Measurements from ENCODE around the gene TAF3. TPM values are rescaled to one million over a fixed set of nuclear protein-coding genes. Genes with fewer than 3 reads are reported as not detected.
A peak's percentile ranks its signal among the peaks of the same experiment; 100 is the strongest.

The TAF3 gene
- polyA plus RNA-seq, 1 of the 3 experiments (the other 2 are of a cell fraction), result 2.4 TPM

- H3K9me3 ChIP-seq, result no peaks in the 10 kb centered on the region
- peak; percentile 48 for TF ChIP-seq TCF12 (IDR thresholded peaks at IDR 0.05)
- no peak for TF ChIP-seq TEAD4 (IDR thresholded peaks at IDR 0.05; ENCODE audit: borderline replicate concordance, insufficient read depth)
- H3K4me2 ChIP-seq, result no peak overlapping the region
- no peaks in the 10 kb centered on the region for H3K4me1 ChIP-seq (ENCODE audit: control insufficient read depth in 1 of 2, insufficient read depth in 2 of 2, low read depth in 1 of 2, low read length in 1 of 2)
- H3K9ac ChIP-seq, result no peak overlapping the region
- H3K79me2 ChIP-seq (ENCODE audit: insufficient read depth), result peaks cover 67% of the 10 kb centered on the region
- H3F3A ChIP-seq (replicated peaks; ENCODE audit: insufficient read depth), result no peaks in the 10 kb centered on the region
- H3K27ac ChIP-seq (ENCODE audit: low read depth in 2 of 2, low read length in 1 of 2), result no peak overlapping the region; a peak in 1 of 4 replicates
- WGBS (ENCODE audit: low lambda C conversion rate), result 53% methylated on average over 1 of the region's 1 CpG
- H3K4me3 ChIP-seq (ENCODE audit: low read depth in 2 of 2, low read length in 1 of 2), result no peak overlapping the region
- no peaks in the 10 kb centered on the region for H3K9me2 ChIP-seq
- ChIA-PET CTCF (no interaction called here), POLR2A (no interaction called here)
- DNase-seq, result no peak
- no peaks in the 10 kb centered on the region for H3K27me3 ChIP-seq (ENCODE audit: insufficient read depth)
- H4K20me1 ChIP-seq (ENCODE audit: insufficient read depth), result no peaks in the 10 kb centered on the region
- no peaks in the 10 kb centered on the region for H3K36me3 ChIP-seq (replicated peaks in 1 of 2; ENCODE audit: control insufficient read depth in 1 of 2, insufficient read depth in 2 of 2, low read length in 1 of 2)
- H2AFZ ChIP-seq (ENCODE audit: low read depth), result no peak overlapping the region
These were observed 13.8 kb downstream of the TAF3 start for GRCh38 chr10:7832060-7832459.

- Histone ChIP-seq H3K79me2 (ENCODE audit: insufficient read depth) (peaks cover 65% of the 10 kb centered on the region), H3K4me3 (ENCODE audit: low read depth in 2 of 2, low read length in 1 of 2) (no peak overlapping the region), H3K27ac (ENCODE audit: low read depth in 2 of 2, low read length in 1 of 2) (no peak overlapping the region), H3K4me2 (no peak overlapping the region), H2AFZ (ENCODE audit: low read depth) (no peak overlapping the region), H3K9me3 (no peaks in the 10 kb centered on the region), H3K27me3 (ENCODE audit: insufficient read depth) (no peaks in the 10 kb centered on the region), H3K36me3 (replicated peaks in 1 of 2; ENCODE audit: control insufficient read depth in 1 of 2, insufficient read depth in 2 of 2, low read length in 1 of 2) (no peaks in the 10 kb centered on the region), H3K9ac (no peak overlapping the region), H3F3A (replicated peaks; ENCODE audit: insufficient read depth) (no peaks in the 10 kb centered on the region), H4K20me1 (ENCODE audit: insufficient read depth) (no peaks in the 10 kb centered on the region), H3K9me2 (no peaks in the 10 kb centered on the region), H3K4me1 (ENCODE audit: control insufficient read depth in 1 of 2, insufficient read depth in 2 of 2, low read depth in 1 of 2, low read length in 1 of 2) (no peaks in the 10 kb centered on the region)
- CTCF ChIA-PET, result no interaction called here
- no peak for TF ChIP-seq SIN3A (IDR thresholded peaks at IDR 0.05; ENCODE audit: borderline replicate concordance, low read depth, low read length)
- TF ChIP-seq ELF1 (IDR thresholded peaks at IDR 0.05), result no peak
- no peak for TF ChIP-seq EP300 (IDR thresholded peaks at IDR 0.05; ENCODE audit: borderline replicate concordance in 1 of 2, low read depth in 1 of 2, low read length in 1 of 2)
- TF ChIP-seq PBX3 (IDR thresholded peaks at IDR 0.05), result no peak
- TF ChIP-seq MXI1 (IDR thresholded peaks at IDR 0.05; ENCODE audit: low read depth, low read length), result no peak
- TF ChIP-seq EZH2phosphoT487 (IDR thresholded peaks at IDR 0.05; ENCODE audit: borderline replicate concordance, low read depth), result no peak
- no peak for TF ChIP-seq USF2 (IDR thresholded peaks at IDR 0.05; ENCODE audit: borderline replicate concordance, low read depth, low read length)
- TF ChIP-seq RFX5 (IDR thresholded peaks at IDR 0.05; ENCODE audit: low read length), result no peak
- TF ChIP-seq IRF3 (IDR thresholded peaks at IDR 0.05; ENCODE audit: low read depth, low read length), result no peak
- TF ChIP-seq YY1 (IDR thresholded peaks at IDR 0.05; ENCODE audit: low read depth), result no peak
- TF ChIP-seq POLR2AphosphoS5 (IDR thresholded peaks at IDR 0.05; ENCODE audit: low read depth, low read length), result no peak
- TF ChIP-seq REST (IDR thresholded peaks at IDR 0.05; ENCODE audit: low read depth, low read length), result no peak
- no peak for TF ChIP-seq RCOR1 (IDR thresholded peaks at IDR 0.05; ENCODE audit: low read length)
- no peak for TF ChIP-seq GATA2 (CRISPR knock-in tag; IDR thresholded peaks at IDR 0.05)
- TF ChIP-seq NRF1 (IDR thresholded peaks at IDR 0.05; ENCODE audit: low read depth, low read length), result no peak
- TF ChIP-seq FOSL2 (IDR thresholded peaks at IDR 0.05; ENCODE audit: borderline replicate concordance, low read depth), result no peak
- no peak for TF ChIP-seq CTCF (IDR thresholded peaks at IDR 0.05)
- no peak for TF ChIP-seq TAF1 (IDR thresholded peaks at IDR 0.05; ENCODE audit: borderline replicate concordance, low read depth, low read length)
- TF ChIP-seq TCF12 (IDR thresholded peaks at IDR 0.05), result no peak
- TF ChIP-seq TEAD4 (IDR thresholded peaks at IDR 0.05; ENCODE audit: borderline replicate concordance, insufficient read depth), result no peak
- POLR2A ChIA-PET, result no interaction called here
- no peak for DNase-seq
These were observed 14.9 kb downstream of the TAF3 start for GRCh38 chr10:7833210-7833609.
